HuH-7.5 (cell line): ENCODE data around the gene FNIP1.
"Not testable (repeated sequence)": the region's sequence is repeated elsewhere in the genome, so short reads cannot be mapped to it uniquely, and the experiment has no call there.

Source experiments
- DNase-seq: peaks from one replicate; pipeline ENCODE4 v3.0.0; 2011; ENCODE audit warnings: low spot score

FNIP1 gene

GRCh38 chr5:131796793-131797693 is at the start of gene FNIP1:
FNIP1 (minus strand) TSS chr5:131797017; CDS start chr5:131796921, 96 bp downstream.
- DNase-seq: peak; percentile 93

- no peak for DNase-seq
Measured at GRCh38 chr5:131846536-131846935, 49.7 kb upstream of the FNIP1 start.

- DNase-seq: no peak
Measured at GRCh38 chr5:131845828-131846227, 49.0 kb upstream of the FNIP1 start.

GRCh38 chr5:131842971-131843370 is 46.2 kb upstream of the FNIP1 start:
- not testable (repeated sequence) for DNase-seq

GRCh38 chr5:131832702-131833101 is 35.9 kb upstream of the FNIP1 start:
- DNase-seq: not testable (repeated sequence)

- no peak for DNase-seq
Measured at GRCh38 chr5:131825404-131826013, 28.7 kb upstream of the FNIP1 start.

- DNase-seq: no peak
Measured at GRCh38 chr5:131824631-131825030, 27.8 kb upstream of the FNIP1 start.

- no peak for DNase-seq
Measured at GRCh38 chr5:131821221-131821620, 24.4 kb upstream of the FNIP1 start.

- no peak for DNase-seq
Measured at GRCh38 chr5:131818001-131818724, 21.3 kb upstream of the FNIP1 start.

GRCh38 chr5:131814990-131815389 is 18.2 kb upstream of the FNIP1 start:
- no peak for DNase-seq

- DNase-seq: no peak
Measured at GRCh38 chr5:131812371-131813160, 15.7 kb upstream of the FNIP1 start.

- DNase-seq: no peak
Measured at GRCh38 chr5:131810510-131811249, 13.9 kb upstream of the FNIP1 start.

GRCh38 chr5:131795879-131796792 is 681 bp downstream of the FNIP1 start:
- peak; percentile 38 for DNase-seq

GRCh38 chr5:131795228-131795627 is 1.6 kb downstream of the FNIP1 start:
- no peak for DNase-seq

GRCh38 chr5:131794586-131794985 is 2.2 kb downstream of the FNIP1 start:
- DNase-seq: no peak

- DNase-seq: no peak
Measured at GRCh38 chr5:131792896-131793295, 3.9 kb downstream of the FNIP1 start.

- DNase-seq: no peak
Measured at GRCh38 chr5:131791866-131792265, 5.0 kb downstream of the FNIP1 start.

- DNase-seq: no peak
Measured at GRCh38 chr5:131790550-131790949, 6.3 kb downstream of the FNIP1 start.

GRCh38 chr5:131789765-131790164 is 7.1 kb downstream of the FNIP1 start:
- no peak for DNase-seq

GRCh38 chr5:131787736-131788135 is 9.1 kb downstream of the FNIP1 start:
- DNase-seq: no peak
